Esophagus muscularis mucosa (tissue), 3 donors: ENCODE measurements around the gene TUBA1B.

Experiments used
- POLR2A ChIP-seq: fragments of 450-650 bp; IDR thresholded peaks from one replicate; pipeline ENCODE4 v1.6.1; 2017; ENCODE audit warnings: antibody characterized with exemption, moderate library complexity, mild to moderate bottlenecking, low read depth
- POLR2AphosphoS5 ChIP-seq, 2 donors: sonication (generic); formaldehyde crosslinking; IDR thresholded peaks; one replicate each; pipeline ENCODE4 v1.6.1; 2017; ENCODE audit warnings: antibody characterized with exemption in 2 of 2
- TF ChIP-seq, protein P1 (sequence below), 3 experiments: fragments of 200-600 bp in 2 of 3; fragments of 450-650 bp in 1 of 3; sonication (generic) in 2 of 3; IDR thresholded peaks; one replicate each; pipeline ENCODE4 v1.5.1; 2017 to 2019; ENCODE audit warnings: antibody characterized with exemption in 3 of 3, mild to moderate bottlenecking in 2 of 3, moderate library complexity in 1 of 3

DNA sequence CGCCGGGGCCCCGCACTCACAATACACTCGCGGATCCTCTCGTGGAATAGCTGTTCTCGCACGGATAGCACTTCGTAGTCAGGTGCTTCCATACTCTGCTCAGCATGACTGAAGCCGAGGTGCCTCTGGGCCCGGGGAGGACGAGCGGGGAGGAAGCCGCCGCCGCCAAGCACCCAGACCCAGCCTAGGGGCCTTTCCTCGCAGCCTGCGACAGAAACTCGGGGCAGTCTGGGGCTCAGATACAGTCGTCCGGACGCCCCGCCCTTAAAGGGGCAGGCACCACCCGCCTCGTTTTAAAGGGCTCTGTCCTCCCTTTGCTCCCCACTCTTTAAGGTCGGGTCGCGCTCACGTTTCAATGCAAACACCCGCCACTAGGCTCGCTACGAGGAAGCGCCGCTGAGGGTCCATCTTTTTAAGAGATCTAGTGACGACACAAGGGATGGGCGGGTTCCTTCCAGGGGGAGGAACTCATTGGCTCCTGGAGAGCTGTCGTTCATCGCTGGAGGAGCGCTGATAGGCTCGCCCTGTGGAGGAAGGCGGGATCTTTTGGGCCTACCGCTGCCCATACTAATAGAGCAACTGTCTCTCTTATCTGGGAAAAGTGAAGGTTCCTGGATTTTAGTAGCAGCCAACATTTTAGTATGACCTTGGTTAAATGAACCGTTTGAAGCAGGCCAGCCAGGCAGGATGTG is 20.6 kb downstream of the TUBA1B start, which contains the start of gene LMBR1L:
- TF ChIP-seq POLR2AphosphoS5 (IDR thresholded peaks at IDR 0.05) (peak; percentile 94 to 98), POLR2A (peak; percentile 68)
- TF ChIP-seq, protein P1, sequence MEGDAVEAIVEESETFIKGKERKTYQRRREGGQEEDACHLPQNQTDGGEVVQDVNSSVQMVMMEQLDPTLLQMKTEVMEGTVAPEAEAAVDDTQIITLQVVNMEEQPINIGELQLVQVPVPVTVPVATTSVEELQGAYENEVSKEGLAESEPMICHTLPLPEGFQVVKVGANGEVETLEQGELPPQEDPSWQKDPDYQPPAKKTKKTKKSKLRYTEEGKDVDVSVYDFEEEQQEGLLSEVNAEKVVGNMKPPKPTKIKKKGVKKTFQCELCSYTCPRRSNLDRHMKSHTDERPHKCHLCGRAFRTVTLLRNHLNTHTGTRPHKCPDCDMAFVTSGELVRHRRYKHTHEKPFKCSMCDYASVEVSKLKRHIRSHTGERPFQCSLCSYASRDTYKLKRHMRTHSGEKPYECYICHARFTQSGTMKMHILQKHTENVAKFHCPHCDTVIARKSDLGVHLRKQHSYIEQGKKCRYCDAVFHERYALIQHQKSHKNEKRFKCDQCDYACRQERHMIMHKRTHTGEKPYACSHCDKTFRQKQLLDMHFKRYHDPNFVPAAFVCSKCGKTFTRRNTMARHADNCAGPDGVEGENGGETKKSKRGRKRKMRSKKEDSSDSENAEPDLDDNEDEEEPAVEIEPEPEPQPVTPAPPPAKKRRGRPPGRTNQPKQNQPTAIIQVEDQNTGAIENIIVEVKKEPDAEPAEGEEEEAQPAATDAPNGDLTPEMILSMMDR (IDR thresholded peaks at IDR 0.05): peak; percentile 23 to 62 (median 59)
